Hepatic stellate cell (primary cell): Measurements from ENCODE around the gene FGD5.

Experiments
- DNase-seq: peaks from one replicate; pipeline ENCODE4 v3.0.0; 2011; ENCODE audit warnings: low spot score

FGD5 gene

DNA sequence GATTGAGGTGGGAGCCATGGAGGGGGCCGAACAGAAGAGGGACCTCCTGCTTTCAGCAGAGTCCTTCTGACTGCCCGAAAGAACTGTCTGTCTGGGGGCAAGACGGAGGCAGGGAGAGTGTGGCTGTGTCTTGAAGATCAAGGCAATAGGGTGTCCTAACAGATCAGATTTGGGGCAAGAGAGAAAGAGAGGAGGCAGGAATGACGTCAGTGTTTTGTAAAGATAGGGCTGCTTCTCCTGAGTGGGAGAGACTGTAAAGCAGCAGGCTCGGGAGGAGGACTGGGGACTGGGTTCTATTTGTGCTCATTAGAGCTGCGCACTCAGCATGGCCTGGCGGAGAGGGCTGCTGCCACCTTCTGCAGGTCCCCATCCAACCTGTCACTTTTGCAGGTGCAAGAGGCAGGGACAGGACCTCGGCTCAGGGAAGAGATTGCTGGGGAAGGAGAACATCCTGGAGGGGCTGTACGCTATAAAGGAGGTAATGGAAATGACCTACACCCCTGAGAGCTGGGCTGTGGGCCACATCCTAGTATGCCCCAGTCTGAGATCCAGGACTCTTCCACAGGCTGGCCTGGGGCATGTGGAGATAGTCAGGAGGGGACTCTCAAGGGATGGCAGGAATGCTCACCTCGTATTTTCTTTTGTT lies 29.0 kb upstream of the FGD5 start:
- no peak for DNase-seq

DNA sequence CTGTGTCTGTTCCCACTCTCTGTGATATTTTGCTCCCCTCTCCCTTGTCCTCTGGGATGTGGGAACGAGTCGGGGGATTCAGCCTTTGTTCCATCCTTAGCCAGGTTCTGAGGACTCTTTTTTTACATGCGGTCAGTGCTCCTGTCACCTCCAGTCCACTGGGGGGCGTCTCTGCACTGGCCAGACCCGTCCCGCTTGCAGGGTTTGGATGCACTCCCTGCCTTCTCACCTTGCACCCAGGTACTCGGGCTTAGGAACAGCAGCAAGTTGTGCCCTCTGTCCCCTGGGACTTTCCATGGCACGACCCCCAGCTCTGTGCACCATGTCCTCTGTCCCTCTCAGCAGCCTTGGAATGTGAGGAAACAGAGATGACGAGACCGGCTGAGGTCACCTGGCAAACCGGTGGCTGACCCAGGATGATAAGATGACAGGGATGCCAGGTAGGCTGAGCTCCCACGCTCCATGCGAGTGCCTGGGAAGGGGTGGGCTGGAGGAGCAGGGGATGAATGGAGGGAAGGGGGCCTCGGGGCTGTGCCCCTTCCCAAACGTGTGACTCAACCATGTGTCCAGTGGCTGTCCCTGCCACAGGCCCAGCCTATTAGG lies 27.3 kb upstream of the FGD5 start:
- peak; percentile 43 for DNase-seq

DNA sequence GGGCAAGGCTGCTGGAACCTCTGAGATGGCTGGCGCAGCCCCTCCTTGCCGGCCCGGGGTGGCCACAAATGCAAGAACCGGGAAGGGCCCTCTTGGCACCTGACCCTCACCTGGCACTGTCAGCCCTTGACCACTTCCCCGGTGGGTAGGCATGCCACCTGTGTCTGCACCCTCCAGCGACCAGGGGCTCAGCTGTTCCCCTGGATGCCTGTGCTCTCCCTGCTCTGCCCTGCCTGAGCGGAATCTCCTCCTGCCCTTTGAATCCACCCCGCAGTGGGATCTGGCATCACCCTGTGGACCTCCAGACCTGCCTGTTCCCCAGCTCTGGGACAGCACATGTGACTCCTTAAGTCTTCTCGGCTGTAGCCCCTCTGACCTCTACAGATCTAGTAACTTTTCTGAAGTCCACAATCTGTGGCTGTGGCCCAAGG lies 26.1 kb upstream of the FGD5 start:
- DNase-seq, result no peak

DNA sequence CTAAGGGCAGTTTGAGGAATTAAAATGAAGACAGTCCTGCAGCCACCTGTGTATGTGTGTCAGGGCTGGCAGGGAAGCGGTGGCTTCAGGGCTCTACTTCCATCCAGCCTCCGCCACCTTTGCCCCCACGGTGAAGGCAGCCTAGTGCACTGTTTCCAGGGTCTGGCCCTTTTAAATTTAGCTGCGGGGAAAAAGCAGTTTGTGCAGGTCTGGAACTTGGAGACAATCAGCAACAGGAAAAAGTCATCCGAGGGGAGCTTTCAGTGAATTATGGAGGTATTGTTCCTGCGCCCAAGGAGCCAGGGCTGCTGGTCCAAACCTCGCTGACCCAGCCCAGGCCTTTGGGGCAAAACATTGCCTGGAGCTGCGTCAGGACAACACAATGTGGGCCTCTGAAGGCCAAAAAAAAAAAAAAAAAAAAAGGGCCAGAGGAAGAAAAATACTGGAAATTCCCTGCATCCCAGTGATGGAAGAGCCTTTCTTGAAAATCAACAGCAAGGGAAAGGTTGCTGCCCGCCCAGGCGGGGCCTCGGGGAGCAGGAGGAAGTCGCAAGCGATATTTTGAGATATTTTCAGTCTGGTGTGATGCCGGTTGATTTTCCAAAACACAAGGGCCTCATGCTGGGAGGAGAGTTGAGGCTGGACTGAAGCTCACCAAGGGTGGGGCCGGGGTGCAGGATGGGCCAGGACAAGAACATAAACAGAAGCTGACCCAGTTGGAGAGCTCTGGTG lies 25.5 kb upstream of the FGD5 start:
- DNase-seq, result no peak

DNA sequence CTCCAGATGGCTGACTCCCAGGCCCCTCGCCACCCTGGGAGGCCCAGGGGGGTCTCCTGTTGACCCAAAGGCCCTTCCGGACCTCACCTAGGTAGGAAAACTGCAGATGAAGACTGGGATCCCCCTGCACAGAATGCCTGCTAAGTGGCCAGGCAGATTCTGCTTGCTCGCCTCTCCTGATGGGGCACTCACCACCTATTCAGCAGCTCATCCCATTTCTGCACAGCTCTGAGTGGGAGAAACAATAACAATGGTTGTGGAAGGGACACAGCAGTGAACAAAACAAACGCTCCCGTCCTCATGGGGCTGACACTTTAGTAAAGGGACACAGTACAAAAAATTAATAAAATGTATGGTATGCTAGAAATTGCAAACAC lies 24.9 kb upstream of the FGD5 start:
- no peak for DNase-seq

DNA sequence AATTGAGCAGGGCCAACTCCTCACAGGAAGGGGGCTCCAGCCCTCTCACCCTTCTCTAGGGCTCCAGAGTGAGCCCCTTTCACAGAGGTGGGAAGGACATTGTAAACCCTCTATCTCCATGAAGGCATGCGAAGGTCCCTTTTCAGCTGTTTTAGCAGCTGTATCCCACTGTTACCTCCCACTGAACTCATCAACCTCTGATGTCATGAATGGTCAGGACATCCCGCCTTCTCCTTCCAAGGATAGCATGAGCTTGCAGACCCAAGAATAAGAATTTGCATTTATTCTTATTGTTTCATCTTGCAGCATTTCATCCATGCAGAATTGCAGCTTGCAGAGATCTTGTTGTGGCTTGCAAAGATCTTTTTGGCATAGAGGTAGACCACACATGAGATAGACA lies 24.3 kb upstream of the FGD5 start:
- DNase-seq, result no peak

DNA sequence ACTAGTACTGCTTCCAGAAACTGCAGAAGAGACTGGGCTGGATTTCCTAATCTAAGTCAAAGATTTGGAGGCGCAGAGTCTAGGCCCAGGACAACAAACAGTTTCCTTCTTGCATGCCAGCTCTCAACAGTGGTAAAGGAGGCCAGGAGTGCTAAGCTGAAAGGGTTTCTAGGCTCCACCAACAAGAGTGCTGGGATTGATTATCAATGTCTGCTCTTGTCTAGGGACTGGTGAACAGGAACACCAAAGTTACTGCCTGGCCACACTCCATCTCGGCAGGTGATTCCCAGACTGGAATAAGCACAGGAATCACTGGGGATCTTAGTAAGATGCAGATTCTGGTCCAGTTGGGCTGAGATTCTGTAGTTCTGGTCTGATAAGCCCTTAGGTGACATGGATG lies 22.8 kb upstream of the FGD5 start:
- no peak for DNase-seq

DNA sequence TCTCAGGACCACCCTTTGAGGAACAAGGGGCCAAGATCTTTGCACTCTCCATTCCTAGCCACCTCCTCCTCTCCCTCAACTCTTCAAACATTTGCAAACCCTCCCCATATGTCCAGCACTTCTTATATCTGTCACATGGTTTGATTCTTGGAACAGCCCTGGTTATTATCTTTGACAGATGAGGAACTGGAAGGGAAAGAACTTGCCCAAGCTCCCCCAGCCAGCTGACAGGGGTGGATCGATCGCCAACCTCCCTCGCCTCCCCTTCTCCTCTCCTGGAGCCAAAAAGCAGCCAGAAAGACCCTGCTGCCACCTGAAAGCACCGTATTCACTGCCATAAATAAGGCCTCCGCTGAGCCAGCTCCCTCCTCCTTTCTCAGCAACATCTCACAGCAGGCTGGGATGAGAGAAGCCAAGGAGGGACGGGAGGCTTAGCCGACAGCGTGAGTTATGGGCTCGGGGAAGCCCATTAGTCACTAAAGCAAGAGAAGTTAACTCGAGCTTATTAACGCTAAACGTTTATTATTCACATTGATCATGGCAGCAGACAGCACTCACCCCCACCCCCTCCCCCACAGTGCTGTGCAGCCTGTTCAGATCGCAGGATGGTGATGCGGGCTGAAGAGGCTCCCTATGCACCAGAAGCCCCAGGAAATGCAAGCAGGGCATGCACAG lies 22.2 kb upstream of the FGD5 start:
- DNase-seq, result no peak

DNA sequence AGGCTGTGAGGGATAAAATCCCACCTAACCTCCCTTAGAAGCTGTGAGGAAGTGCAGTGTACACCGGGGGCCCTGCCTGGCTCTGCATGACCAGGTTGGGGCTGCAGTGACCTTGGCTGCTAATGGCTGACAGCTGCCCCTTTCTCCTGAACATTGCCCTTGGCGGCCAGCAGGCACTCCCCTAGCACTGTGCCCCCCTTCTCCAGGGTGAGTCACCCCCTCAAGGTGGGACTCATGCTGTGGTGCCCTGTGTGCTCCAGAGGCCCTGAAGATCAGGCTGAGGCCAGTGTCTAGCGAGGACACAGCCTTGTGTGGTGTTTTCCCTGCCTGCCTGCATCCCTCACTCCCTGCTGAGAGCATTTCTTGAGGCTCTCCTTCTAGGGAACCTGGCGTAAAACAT lies 21.0 kb upstream of the FGD5 start:
- no peak for DNase-seq

DNA sequence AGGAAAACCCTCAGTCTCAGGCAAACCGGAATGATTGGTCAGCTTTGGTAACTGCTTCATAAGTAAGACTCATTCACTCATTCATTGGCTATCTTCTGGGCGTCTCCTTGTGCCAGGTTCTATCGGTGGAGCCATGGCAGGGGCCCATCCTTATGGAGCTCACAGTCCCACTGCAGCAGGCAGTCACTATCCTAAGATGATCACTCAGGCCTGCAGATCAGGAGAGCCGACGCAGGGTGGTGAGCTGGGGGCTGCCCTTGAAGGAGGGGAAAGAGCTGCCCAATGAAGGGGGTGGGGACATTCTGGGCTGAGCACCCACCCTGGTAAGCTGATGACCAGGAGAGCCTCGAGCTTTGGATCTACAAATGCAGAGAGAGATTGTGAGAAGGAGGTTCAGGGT lies 20.5 kb upstream of the FGD5 start:
- DNase-seq, result no peak

DNA sequence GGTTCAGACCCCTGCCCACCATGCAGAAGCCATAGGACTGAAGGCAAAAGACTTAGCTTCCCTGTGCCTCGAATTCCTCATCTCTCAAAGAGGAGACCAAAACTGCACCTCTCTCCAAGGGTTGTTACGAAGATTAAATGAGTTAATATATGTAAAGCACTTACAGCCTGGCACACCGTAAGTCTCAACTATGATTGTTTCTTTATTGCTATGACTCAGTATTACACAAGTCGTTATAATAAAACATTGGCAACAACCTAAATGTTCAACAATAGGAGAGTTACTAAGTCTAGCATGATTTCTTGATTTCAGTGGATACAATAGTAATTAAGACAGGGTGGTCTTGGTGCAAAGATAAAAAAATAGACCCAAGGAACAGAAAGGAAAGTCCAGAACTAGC lies 19.6 kb upstream of the FGD5 start:
- no peak for DNase-seq

DNA sequence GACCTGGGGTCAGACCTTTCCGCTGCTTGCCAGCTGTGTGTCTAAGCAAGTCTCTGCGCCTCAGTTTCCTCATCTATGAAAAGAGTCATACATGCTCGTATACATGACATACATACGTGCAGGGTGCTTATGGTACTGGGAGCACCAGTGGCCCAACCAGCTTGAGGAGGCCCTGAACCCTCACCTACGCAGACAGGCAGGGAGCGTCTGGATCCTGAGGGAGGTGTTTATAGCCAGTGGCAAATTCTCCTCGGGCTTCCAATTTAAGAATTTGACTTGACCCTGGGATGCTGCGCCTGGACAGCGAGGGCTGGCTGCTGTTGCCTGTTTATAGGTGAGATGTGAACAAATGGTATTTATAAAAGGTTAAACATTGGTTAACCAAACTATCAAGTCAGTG lies 17.7 kb upstream of the FGD5 start:
- DNase-seq, result no peak

DNA sequence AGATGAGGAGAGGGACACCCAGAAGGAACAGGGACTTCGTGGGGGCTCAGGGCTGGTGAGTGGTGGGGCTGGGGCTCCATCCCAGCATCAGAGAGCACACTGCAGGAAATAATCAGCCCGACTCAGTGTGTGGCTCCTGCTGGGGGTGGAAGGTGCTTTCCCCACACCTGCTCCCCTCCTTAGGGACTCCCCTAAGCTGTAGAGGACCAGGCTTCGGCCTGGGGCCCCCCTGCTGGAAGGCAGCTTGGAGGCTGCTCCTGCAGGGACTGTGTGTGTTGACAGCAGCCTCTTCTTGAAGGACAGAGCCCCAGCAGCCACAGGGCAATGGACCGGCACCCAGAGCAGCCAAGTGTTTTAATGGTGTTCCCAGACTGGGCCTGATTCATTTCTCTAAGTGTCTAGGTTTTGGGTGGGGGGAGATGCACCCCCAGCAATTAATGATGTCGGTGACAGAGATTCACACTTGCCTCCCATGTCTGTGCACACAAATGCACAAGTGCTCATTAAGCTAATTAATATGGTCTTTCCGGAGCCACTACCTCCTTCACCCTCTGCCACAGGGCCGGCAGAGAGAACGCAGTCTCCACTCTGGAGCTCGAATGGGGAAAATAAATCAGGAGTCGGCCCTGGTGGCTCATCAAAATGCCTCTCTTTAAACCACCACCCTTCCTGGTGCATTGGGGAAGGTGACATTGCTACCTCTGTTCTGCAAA lies 16.9 kb upstream of the FGD5 start:
- DNase-seq, result no peak

DNA sequence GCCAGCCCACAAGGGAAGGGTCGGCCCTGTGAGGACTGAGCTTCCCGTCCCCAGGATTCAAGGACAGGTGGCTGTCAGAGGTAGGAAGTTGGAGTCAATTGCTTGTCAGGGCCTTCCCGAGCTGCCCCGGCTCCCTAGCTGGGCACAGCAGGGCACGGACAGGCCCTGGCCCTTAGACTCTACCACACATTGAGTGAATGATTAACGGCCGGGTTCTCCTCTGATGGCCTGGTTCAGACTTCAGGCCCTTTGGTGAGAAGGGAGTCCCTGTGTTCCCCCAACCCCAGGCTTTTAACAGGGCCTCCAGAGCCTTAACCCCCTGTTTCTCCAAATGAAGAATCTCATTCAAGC lies 16.4 kb upstream of the FGD5 start:
- no peak for DNase-seq

DNA sequence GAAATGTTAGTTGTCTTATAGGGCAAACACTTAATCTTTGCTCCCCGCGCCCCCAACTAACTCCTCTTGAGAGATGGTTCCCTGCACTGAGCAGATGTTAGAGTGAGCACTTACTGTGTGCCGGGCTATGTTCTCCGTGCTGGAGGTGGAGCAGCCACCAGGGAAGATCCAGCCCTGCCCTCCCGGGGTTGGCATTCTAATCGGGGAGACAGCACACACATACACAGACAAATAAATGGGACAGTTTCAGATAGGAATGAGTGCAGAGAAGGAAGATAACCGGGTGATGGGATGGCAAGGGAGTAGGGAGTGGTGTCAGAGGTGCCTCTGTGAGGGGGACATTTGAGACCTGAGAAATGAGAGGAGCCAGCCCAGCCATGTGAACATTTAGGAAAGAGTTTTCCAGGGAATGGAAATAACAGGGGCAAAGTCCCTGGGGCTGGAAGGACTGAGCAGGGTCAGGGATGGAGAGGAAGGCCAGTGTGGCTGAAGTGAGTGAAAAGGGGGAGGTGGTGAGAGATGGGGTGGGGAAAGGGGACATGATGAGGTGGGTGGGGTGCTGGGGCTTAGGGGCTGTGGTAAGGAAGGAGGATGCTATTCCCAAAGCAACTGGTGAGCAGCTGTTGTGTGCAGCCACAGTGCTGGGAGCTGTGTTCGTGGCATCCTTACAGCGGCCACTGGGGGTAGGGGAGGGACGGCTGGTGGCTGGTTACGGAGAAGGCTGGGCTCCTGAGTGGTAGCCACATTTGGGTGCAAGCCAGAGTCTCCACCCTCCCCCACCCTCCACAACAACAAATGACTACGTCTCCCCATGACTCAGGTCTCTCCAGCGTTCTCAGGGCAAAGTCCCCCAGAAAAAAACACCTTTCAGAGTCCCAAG lies 15.4 kb upstream of the FGD5 start:
- DNase-seq, result no peak

DNA sequence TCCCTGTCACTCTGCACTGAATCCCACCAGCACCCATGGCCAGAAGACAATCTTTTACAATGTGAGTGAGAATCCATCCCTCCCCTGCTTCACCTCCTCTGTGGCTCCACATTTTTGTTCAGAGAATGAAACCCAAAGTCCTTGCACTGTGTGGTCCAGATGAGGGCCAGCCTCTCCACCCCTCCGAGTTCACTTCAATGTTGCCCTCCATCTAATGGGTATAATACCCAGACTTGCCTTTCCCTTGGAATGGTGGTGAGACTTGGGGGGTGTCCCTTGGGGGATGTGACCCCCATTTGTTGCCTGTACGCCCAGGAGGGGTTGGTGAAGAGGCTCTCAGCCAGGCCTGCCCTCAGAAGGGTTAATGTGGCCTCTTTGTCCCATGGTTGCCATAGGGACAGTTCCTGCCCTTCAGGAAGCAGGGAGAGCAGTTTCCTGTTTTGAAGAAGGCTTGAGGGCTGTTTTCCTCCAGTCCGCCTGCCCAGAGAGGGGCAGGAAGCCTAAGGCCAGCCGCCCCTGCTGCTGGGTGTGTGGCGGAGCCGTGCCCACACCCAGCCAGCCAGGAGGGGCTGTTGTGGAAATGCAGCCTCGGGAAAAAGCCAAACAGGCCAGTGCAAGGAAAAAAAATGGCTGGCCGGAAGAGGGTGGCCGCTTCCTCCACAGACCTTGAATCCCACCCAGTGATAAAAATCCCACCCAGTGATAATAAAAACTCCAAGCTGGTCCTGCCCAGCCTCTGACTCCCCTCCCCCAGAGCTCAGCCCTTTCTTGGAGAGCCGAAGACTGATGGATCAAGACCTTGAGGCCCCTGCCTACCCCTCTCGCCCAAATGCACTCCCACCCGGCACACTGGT lies 14.6 kb upstream of the FGD5 start:
- DNase-seq, result no peak

DNA sequence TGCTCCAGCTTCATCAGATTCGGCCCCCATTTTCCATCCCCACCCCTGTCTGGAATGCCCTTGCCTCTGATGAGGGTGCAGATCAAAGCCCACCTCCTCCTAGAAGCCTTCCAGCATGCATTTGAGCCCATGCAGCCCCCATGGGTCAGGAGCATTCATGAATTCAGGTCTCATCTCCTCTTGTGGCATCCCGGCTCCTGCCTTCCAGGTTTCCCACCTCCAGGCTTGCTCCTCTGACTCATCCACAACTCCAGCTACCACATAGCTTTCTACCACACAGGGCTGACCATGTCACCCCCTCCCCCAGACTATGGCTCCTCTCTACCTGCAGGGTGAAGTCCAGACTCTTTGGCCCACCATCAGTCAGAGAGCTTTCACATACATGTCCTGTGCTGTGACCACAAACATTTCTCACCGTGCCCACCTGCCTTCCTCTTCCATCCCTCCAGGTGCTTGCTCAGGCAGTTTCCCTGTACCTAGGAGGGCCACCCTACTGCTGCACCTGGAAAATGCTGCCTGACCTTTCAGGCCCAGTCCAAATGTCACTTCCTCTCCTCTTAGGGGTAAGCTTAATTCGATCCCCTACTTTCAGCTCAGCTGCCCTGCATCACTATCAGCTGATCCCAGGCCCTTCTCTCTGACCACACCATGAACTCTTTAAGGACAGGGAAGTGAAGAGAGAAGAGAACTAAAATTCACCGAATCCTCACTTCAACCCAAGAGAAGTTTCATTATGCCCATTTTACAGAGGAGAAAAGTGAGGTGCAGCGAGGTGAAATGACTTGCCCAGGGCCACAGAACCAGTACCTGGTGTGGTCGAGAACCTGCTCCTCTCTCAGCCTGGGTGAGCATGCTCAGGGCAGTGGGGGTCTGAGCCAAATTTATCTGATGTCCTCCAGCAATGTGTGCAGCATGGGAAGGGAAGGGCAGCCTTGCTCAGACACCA lies 13.7 kb upstream of the FGD5 start:
- DNase-seq, result no peak

DNA sequence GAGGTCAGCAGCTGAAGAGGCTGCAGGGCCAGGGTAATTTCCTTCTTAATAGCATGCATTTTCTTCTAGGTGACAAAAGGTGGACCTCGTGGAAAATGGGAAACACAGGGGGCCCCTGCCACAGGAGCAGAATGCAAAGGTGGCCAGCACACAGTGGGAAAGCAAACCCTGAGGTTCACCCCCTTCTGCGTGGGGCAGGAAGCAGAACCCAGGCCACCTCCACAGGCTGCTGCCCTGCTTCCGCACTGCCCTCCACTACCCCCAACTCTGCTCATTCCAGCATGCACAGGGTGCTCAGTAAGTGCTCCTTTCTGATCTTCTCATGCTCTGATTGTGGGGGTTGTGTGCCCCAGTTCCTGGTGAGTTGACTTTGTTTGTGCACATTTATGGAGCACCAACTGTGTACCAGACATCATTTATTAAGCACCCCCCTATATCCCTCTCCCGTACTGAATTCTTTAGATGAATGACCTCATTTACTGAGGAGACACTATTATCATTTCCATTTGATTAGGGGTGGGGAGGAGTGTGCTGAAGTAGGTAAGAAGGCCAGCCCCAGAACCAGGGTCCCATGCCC lies 12.7 kb upstream of the FGD5 start:
- no peak for DNase-seq

DNA sequence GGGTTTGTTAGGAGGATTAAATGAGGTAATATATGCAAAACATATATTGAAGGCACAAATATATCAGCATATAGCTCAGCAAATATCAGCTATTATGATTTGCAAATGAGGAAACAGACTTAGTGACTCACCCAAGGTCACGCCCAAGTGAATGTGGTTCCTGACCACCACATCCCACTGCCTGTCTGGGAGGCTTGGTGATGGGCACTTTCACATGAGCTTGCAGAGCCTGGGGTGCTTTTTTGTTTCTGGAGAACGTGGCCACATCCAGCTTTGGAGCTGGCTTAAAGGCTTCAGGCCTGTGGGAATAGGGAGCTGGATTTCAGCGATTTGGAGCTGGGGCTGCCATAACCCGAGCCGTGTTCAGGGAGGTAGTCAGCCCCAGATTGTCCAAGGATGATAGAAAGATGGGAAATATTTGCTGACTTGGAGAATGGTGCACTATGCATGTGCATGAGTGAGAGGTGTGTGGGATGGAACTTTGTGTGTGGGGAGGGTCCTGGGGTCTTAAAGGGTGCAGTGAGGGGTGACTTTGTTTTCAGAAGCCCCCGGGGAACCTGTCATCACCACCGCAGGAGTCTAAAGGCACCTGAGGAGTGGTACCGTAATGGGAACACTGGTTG lies 12.0 kb upstream of the FGD5 start:
- DNase-seq, result no peak
